Activated T-helper 1 cell treated with Interleukin-2 at 50 U/mL for 16 hours (primary cell): ENCODE measurements around the gene NFE2L3.
"Not testable (repeated sequence)": the region's sequence is repeated elsewhere in the genome, so short reads cannot be mapped to it uniquely, and the experiment has no call there.

Experiments
- DNase-seq: peaks from one replicate; pipeline ENCODE4 v3.0.0-alpha.2; 2020; ENCODE audit warnings: low read depth

The NFE2L3 gene

GRCh38 chr7:26147646-26148306 is 4.2 kb upstream of the NFE2L3 start:
- DNase-seq: not testable (repeated sequence)

- DNase-seq: not testable (repeated sequence)
Measured at GRCh38 chr7:26148307-26148700, 3.7 kb upstream of the NFE2L3 start.

DNA sequence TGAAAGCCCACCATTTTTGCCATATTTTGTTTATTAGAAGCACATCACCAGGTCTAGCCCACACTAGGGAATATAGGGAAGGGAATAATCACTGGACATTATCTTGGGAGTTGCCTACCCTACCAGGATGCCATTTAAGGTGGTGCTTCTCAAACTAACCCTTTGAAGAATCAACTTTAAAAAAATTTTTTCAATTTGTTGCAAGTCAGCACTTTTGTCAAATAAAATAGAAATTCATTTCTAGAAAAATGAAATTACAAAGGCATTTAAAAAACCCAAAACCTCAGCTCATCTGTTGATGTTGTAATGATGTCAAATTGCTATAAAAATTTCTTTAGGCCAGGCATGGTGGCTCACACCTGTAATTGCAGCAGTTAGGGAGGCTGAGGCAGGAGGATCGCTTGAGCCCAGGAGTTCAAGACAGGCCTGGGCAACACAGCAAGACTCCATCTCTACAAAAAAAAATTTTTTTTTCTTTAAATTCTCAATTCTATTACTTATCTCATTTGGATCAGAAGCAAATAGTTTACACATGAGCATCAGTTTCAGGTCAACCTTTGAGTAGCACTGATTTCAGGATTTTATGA is 2.5 kb upstream of the NFE2L3 start:
- DNase-seq: no peak

DNA sequence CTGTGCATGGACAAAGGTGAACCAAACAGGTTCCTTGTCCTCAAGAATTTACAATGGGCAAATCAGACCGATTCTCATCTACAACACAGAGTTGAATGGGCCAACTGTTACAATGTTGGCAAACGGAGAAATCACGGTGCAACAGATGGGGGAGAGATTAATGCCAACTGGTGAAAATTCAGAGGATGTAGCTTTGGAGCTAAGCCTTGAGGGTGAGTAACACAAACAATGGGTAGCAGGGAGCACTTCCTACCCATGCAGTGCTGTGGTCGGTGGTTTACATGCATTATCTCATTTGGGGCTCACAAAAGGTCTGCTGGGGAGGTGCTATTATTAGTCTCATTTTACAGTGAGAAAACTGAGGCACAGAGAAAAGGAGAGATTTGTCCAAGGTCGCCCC is 902 bp upstream of the NFE2L3 start:
- no peak for DNase-seq

DNA sequence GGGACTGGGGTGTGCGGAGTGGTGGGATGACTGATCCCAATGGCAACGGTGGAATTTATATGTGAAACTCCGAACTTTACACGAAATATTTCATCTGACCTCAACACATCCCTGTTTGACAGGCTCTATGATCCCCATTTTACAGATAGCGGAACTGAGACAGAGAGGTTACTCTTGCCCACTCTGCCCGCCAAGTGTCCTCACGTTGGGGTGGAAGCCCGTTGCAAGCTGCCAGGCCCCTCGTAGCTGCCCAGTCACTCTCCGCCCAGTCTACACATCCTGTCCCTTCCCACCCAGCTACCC is 397 bp upstream of the NFE2L3 start:
- no peak for DNase-seq

DNA sequence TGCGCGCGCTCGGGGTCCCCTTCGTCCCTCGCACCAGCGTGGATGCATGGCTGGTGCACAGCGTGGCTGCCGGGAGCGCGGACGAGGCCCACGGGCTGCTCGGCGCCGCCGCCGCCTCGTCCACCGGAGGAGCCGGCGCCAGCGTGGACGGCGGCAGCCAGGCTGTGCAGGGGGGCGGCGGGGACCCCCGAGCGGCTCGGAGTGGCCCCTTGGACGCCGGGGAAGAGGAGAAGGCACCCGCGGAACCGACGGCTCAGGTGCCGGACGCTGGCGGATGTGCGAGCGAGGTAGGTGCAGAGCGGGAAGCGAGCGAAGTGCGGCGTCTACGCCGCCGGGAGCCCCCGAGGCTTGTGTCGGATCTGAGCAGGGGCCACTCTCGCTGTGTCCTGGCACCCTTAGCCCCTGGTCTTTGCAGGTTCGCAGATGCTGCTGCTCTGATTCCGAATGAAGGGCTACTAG is 813 bp downstream of the NFE2L3 start:
- not testable (repeated sequence) for DNase-seq

- no peak for DNase-seq
Measured at GRCh38 chr7:26153241-26153822, 1.3 kb downstream of the NFE2L3 start.

DNA sequence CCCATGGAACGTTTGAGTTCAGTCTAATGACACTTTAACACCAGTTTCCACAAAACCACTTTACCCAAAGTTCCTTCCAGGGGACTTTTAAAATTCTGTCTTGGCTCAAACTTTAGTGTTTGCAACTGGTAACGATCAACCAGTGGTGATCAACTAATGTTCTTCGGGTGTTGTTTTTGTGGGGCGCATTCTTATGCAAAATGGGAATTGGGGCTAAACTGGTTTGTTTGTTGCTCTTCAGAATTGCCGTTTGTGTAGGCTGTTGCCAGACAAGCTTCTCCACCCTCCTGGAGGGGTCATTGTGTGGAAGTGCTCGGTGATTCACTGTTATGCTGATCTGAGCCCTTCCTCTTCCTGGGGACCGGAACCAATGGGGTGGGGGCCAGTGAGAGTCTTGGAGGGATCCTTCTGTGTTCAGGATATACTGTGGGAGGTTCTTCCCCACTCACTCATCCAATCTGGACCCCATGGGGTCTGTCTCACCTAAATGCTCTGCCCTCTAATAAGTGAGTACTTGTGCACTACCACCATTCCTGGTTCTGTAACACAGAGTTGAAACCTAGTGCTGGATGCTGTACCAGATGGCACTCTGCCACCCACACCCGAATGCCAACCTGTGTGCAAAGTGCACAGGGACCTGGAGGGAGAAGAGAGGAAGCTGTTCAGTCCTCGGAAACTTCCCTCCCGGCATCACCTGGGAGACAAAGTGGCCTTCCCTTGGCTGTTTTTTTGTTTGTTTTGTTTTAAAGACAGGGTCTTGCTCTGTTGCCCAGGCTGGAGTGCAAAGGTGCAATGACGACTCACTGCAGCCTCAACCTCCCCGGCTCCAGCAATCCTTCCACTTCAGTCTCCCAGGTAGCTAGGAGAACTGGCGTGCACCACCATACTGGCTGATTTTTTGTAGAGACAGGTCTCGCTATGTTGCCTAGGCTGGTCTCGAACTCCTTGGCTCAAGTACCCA is 2.1 kb downstream of the NFE2L3 start:
- DNase-seq: peak; percentile 17

GRCh38 chr7:26155531-26156375 is 3.8 kb downstream of the NFE2L3 start:
- DNase-seq: no peak

- DNase-seq: no peak
Measured at GRCh38 chr7:26156451-26157420, 4.7 kb downstream of the NFE2L3 start.

DNA sequence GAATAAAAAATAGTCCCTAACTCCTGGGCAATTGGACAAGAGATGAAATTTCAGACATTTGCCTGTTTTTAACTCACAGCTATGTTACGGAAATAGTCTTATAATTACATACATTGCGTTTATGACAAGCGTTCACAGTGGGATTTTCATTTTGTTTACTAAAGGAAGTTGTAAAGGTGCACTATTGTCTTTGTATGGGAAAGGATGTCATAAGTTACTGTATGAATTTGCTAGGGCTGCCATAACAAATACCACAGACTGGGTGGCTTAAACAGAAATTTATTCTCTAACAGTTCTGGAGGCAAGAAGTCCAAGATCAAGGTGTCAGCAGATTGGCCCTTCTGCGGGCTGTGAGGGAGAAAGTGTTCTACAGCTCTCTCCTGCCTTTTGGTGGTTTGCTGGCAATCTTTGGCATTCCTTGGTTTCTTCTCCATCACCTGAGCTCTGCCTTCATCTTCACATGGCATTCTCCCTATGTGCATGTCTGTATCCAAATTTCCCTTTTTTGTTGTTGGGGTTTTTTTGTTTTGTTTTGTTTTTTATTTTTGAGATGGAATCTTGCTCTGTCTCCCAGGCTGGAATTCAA is 5.6 kb downstream of the NFE2L3 start:
- DNase-seq: no peak

DNA sequence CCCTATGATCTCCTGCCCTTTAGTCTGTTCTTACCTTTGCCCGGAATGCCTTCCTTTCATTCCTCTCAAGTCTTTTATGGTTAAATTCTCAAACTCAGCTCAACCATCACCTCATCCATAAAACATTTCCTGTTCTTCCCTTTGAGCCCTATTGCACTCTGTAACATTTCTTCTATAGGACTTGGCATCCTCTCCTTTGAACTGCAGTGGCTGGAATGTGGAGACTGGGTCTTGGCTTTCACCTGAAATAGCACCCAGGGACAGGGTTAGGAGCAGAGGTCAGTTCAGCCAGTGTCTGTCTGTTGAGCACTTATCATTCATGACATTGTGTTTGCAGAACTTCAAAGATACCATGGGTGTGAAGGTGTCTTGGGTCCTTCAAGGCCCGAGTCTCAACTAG is 7.2 kb downstream of the NFE2L3 start:
- DNase-seq: no peak

DNA sequence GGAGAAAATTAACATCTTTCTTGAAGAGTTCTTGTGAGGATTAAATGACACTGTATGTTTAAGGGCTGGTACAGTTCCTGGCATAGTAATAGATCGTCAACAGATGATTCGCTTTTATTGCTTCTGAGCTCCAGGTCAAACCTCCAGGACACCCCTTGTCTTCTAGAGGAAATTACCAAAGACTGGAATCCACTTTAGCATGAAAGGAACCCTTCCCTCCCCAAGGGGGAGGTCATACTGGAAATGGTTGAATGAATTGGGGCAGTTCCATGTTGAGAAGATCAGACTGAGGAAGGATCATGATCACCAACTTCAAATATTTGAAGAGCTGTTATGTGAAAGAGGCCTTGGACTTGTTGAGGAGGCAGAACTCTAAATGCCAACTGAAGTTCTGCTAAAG is 8.9 kb downstream of the NFE2L3 start:
- no peak for DNase-seq

- no peak for DNase-seq
Measured at GRCh38 chr7:26162431-26162830, 10.4 kb downstream of the NFE2L3 start.

DNA sequence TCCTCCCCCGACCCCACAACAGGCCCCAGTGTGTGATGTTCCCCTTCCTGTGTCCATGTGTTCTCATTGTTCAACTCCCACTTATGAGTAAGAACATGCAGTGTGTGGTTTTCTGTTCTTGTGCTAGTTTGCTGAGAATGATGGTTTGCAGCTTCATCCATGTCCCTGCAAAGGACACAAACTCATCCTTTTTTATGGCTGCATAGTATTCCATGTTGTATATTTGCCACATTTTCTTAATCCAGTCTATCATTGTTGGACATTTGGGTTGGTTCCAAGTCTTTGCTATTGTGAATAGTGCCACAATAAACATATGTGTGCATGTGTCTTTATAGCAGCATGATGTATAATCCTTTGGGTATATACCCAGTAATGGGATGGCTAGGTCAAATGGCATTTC is 11.8 kb downstream of the NFE2L3 start:
- not testable (repeated sequence) for DNase-seq

DNA sequence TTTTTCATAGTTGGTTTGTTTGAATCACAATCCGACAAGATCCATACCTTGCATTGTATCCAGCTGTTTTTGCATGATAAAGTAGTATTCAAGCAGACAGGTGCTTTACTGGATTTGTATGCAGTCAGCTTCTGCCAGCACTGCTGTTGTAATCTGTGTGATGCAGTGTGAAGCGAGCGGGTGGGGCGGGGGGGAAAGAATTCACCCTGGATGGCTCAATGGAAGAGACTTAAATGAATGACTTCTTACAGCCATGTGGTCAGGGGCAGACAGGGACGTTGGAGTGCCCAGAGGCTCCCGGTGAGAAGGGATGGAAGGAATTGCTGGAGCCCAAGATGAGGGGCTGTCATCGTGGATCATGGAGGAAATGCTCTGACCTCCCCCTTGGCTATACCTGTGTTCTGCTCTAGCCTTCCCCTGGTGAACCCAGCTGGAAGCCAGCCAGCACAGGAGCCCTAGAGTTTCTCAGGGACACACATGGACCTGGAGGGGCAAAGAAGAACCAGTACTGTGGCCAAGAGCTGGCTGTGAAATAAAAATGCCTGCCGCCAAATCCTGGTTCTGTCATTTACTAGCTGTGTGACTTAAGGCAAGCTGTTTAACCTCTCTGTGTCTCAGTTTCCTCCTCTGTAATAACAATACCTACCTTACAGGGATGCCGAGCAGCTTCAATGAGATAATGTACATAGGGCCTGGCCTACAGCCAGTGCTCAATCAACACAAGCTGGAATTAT is 14.1 kb downstream of the NFE2L3 start:
- DNase-seq: no peak

DNA sequence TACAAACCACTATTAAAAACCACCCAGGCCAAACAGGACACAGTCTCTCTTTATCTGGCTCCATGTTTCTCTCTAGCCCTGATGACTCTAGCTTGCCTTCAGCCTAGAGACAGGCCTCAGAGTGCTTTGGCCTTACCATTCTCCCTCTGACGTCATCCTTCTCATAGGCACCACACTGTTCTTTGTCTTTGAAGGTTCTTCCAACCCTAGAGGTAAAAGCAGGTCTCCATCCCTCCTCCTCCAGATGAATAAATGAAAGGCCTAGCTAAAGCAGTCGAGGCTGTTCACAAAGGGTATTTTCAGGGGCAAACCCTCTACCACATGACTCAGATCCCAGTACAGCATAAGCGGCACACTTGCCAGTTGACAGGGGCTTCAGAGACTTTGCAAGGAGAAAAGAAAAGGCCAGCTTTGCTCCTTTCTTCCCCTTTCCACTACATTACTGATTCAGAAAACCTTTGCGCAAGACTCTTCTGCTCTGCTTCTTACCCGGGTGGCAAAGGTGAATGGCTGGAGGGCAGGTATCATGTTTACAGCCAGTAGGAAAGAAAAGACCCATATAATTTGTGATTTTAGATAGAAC is 14.8 kb downstream of the NFE2L3 start:
- DNase-seq: no peak

GRCh38 chr7:26167303-26167934 is 15.4 kb downstream of the NFE2L3 start:
- DNase-seq: no peak
